NCI-H2196 treated with DMSO at 0.1 percent for 48 hours (cell line): ENCODE measurements around the gene PLOD3.
A peak's percentile ranks its signal among the peaks of the same experiment; 100 is the strongest.

ENCODE experiments used
- DNase-seq: peaks from one replicate; lab custom pipeline; 2025; ENCODE audit not compliant: unreplicated experiment; lab: John Stamatoyannopoulos, UW

Gene PLOD3

DNA sequence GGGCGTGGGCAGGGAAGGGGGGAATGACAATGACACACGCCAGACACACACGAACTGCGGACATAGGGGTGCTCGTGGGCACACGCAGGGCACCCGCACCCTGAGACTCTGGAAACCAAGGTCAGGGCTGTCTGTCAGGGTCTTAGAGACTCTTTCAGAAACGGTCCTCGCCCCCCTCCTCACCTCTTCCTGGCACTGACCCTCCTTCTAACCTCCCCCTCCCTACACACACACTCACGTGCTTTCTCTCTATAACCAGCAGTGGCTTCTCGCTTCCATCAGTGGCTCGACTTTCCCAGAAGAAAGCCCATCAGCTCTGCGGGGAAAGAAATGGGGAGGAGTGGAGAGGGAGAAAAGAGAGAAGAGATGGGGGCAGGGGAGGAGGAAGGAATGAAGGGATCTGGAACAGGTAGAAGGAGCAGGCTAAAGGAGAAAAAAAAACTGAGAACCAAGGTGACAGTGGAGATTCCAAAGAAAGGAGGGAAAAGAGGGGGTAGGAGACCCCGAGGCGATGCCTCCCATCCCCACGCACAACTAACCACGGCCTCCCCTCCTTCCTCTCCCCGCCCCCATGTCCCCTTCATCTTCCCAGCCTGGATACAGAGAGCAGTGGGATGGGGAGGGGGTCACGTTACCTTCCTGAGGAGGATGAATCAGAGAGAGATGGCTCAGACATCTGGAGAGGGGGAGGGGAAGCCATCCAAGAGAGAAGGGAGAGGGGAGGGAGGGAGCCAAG is 50.3 kb downstream of the PLOD3 start:
- DNase-seq = no peak

DNA sequence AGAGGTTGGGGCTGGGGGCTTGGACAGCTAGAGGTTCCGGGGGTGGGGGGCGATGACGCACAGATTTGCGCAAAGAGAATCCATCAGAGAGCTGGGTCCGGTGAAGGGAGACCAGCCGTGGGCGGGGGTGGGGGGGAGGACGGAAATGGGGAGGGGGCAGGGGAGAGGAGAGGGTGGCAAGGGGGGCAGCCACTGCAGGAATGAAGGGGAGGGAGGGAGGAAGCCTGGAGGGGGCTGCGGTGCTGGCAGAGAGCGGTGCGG is 50.8 kb downstream of the PLOD3 start:
- DNase-seq = no peak

DNA sequence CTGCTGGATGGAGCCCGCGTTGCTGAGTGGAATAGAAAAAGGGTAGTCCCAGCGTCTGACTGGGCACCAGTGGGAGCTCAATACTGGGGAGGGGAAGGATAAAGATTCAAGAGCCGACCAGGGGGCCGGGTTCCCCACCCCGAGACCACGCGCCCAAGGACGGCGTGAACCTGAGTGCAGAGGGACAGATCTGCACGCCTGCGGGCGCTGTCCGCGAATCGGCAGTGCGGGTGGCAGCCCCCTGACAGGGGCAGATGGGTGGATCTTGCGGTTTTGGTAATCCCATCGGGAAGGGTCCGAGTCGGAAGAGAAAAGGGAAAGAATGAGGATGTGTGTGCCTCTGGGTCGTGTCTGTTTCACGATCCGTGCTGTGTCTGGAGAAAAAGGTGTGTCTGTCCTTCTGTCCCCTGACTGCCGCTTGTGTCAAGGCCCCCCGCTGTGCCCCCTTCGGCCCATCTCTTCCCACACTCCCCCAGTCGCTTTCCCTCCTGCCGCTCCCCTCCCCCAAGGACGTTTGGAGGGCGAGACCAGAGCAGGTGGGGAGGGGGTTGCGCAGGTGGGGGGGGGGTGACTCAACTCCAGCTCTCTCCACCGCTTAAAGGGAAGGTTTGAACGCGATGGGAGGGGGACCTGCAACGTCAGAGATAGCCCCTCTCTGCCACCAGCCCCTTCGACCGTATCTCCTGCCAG is 51.3 kb downstream of the PLOD3 start:
- DNase-seq = no peak

DNA sequence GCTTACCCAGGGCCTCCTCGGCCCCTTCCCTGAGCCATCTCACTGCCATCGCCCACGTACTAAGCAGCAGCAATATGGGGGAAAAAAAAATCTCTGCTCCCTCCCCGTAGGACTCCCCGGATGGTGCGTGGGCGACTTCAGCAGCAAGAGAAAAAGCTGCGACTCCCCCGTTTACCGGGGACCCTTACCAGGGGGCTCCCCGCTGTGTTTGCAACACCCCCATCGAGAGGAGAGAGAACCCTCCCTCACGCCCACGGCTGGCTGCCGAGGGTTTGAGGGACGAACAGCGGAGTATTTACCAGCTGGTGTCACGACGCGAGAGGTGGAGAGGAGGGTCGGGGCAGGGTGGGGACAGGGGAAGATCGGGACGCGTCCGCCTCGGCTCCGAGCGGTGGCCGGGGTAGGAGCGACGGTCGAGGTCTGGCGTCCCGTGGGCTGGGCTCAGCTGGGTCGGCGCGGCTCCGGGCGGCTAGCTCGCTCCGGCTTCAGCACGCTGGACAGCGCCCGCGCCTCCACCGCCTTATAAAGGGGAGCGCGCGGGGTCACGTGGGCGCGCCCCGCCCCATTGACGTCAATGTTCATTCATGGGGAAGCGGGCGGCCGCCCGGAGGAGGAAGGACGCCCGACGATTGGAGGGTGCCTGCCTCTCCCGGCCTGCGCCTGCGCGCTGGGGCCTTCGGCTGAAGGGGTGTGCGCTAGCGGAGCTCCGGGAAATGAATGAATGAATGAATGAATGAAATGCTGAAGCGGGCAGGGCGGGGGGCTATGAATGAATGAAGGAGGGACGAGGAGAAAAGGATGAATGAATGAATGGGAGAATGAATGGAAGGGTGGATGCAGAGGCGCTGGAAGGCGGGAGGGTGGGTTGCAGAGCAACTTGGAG is 52.1 kb downstream of the PLOD3 start, which contains the start of gene VGF:
TSS of gene VGF (minus strand) at position 495 of the 883 bp plus-strand sequence. CDS start 726 bp downstream, outside the sequence.
- DNase-seq = peak; percentile 89

DNA sequence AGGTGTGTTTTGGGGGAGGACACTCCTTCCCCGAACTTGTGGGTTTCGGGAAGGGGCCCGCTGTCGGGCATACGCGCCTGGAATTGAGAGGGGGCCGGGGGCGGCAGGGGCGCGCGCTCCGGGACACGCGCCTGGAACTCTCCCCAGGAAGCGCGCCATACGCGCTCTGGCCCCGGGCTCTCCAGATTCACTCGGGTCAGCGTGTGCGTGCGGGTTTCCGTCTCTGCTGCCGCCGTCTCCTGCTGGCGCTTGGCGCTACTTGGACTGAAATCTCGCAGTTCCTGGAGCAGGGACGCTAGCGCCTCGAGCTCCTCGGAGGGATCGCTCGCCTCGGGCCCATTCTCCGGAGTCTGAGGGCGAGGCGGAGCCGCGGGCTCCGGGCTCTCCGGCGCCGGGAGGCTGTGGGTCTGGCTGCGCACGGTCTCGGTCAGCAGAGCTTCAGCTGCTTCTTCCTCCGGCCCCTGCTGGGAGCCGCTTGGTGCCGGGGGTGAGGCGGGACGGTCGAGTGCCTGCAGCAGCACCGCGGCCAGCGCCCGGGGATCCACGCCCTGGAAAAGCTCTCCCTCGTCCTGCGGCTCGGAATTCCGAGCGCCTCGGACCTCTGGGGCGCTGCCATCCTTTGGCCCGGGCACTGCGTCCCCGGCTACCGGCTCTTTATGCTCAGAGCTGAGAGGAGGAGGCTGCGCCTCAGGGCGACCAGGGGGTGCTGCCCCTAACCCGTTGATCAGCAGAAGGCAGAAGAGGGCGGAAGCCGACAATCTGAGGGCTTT is 53.1 kb downstream of the PLOD3 start:
- DNase-seq = no peak

DNA sequence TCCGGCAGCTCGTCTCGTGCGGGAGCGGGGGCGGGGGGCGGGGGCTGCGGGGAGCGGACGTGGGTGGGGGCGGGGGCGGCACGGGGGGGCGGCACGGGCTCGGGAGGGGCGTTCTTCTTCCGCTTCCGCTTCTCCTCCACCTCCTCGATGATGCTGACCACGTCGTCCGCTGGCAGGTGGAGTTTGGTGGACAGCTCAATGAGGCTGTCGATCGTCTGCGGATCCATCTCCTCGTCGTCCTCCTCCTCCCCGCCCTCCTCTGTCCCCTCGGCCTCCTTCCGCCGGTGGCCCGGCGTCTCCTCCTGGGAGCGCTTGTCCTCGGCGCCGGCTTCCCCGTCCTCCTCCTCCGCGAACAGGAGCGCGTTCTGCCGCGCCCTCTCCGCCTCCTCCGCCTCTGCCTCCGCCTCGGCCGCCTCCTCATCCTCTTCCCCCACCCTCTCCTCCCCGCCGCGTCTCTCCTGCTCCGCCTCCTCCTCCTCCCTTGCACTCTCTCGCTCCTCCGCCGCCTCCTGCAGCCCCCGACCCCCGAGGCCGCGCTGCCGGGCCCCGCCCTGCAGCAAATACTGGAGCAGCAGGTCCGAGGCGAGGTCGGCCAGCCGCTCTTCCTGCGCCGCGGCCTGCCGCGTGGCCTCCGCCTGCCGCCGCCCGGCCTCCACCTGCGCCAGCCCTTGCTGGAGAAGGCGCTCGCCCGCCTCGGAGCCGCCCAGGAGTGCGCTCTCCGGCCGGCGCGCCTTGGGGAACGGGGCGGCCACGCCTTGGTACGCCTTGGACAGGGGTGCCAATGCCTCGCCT is 53.9 kb downstream of the PLOD3 start:
- DNase-seq = peak; percentile 80

DNA sequence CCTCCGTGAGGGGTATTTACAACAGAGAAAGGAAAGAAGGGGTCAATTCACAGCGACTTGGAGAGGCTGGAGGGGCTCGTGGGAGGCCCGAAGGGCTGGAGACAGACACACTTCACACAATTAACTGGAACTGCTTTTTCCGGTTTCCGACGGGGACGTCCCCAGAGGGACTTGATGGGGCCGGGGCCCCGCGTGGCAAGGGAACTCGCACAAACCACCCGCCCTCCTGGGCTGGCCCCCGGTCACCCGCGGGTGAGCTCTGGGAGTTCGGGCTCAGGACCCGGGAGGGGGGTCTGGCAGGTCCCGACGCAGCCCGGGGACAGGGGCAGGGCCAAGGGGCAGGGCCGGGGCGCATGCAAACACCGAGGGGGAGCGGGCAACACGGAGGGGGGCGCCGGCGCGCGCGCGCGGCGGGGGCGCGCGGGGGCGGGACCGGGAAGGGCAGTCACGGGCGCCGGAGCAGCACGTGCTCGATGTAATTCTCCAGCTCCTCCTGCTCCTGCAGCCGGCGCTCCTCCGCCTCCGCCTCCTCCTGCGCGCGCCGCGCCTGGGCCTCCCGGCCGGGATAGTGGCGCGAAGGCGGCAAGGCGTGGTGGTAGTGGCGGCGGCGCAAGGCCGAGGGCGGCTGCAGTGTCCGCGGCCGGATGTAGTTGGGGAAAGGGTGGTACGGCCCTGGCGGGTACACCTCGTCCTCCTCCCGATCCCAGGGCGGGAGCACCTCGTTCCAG is 54.7 kb downstream of the PLOD3 start:
- peak; percentile 75 for DNase-seq

DNA sequence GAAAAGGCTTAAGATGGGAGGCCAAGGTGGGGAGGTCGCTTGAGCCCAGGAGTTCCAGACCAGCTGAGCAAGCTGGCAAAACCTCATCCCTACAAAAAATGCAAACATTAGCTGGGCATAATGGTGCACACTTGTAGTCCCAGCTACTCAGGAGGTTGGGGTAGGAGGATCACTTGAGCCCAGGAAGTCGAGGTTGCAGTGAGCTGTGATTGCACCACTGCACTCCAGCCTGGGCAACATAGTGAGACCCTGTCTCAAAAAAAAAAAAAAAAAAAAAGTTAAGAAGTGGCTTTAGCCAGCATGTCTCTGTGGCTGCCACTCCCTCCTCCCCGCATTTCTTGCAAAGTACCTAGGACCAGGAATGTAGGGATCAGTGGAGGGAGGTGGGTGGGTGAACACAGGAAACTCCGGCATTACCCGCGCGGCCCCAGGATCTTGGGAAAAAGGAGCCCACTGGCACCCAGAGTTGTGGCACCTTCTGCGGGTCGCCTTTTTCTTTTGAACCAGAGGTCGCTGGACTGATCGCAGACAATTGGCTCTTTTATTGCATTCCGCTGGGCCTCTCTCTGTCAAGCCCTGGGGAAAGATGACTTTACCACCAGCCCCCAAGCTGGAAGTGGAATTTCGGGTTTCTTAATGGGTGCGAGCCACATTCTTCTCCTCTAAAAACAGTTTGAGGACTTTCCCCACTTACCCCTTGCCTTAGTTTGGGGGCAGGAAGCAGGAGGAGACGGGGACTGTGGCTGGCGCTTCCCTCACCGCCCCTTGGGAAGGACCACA is 55.5 kb downstream of the PLOD3 start:
- DNase-seq = no peak

DNA sequence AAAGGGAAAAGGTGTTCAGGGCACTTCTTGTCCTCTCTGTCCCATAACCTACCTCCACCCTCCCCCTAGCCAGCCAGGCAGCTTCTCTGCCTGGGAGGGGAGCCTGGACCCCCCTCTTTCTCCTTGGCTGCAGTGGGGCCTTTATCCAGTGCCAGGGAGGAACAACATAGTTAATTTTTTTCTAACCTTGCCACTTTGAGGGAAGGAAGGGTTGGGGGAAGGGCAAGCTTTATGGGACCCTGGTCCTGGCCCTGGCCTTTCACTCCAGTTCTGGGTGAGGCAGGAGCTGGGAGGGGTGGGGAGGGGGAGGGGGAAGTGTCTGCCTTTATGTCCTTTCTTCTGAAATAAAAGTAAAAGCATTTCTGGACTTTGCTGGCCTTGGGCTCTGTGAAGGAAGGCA is 56.5 kb downstream of the PLOD3 start:
- no peak for DNase-seq

DNA sequence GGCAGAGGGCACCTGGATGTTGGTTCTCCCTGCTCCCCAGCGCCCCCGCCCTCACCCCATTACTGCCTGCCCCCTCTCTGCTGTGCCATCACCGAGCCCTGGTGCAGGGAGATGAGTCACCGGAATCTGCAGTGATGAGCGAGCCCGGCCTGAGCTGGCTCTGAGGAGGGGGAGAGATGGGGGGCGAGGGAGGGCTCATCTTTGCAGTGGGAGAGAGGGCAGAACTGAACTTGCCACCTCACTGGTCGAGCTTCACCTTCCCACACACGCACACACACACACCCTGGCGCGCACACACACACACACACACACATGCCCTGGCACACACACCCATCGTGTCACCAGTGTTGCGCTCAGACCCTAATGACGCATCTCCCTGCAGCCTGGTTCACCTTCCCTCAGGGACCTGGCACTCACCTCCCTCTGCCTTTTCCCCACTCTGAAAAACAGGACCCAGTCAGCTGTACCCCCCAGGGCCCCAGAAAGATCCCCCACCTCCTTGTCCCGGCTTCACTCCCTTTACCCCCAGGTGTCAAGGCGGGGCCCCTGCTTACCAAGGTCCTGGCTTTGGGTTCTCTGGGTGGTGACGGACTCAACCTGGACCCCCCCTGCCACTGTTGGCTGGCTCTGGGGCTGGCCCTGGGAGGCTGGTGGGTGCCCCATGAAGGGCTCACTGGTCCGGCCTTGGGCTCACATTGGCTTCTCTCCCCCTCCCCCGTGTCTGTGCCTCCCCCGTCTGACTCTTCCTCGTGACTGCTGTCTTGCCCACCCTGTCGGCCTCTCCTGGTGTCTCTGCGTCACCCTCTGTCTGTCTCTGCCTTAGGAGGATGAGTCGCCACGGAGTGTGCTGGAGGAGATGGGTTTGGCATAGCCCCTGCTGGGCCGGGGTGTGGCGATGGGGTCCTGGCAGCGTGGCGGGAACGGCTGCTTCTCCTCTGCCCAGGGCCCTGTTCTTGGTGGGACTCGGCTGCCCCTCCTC is 57.4 kb downstream of the PLOD3 start:
- no peak for DNase-seq

DNA sequence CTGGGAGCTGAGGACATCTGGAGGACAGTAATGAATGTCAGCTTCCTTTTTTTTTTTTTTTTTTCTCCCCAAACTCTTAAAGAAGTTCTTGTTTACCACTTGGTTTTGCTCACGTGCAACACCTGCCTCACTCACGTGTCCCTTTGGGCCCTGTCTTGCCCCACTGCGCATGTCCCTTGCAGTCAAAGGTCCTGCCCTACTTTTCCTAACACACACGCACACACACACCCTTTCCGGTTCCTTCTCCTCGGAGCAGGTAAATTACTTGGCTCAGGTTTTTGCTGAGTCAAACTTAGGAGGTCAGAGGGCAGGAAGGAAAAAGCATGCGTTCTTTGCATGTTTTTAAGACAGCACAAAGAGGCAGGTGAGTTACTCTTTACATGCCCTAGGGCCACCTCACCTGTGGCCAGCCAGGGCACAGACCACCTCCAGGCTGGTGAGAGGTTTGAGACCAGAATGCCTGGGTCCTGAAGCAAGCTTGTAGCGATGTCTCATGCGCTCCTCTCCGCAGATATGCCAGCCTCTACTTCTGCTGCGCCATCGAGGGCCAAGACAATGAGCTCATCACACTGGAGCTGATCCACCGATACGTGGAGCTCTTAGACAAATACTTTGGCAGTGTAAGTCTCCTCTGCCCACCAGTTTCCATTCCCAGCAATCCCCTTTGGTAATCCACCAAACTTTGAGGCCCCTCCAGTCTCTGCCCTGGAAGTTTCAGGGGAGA is 60.4 kb downstream of the PLOD3 start:
- no peak for DNase-seq

DNA sequence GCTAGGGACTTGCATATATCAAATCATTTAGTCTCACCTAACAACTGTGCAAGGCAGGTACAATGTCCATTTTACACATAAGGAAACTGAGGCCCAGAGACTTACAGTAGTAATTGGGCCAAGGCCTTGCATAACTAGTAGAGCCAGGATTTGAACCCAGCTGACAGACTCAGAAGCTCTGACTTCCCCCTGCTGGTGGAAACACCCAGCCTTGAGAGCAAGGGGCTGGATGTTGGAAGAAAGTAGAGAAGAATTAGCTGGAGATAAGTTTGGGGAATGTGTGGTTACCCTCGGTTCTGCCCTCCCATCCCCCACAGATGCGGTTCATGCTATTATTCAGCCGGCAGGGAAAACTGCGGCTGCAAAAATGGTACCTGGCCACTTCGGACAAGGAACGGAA is 61.1 kb downstream of the PLOD3 start:
- DNase-seq = no peak
